Skin epidermis (tissue), 12 donors: ENCODE measurements around the gene S100A3.
"Not testable (repeated sequence)": the region's sequence is repeated elsewhere in the genome, so short reads cannot be mapped to it uniquely, and the experiment has no call there.

Source experiments
- H3K27ac ChIP-seq, 21 experiments: fragments of 200-600 bp; sonication (generic) in 11 of 21; one replicate each; pipeline ENCODE4 v1.5.0; 2020; ENCODE audit warnings: mild to moderate bottlenecking in 3 of 21, inconsistent platforms in 2 of 21, moderate library complexity in 2 of 21
- H3K4me3 ChIP-seq, 7 experiments: fragments of 200-600 bp; sonication (generic) in 2 of 7; one replicate each; pipeline ENCODE4 v1.5.0; 2020; ENCODE audit warnings: inconsistent platforms in 2 of 7, mild to moderate bottlenecking in 2 of 7, moderate library complexity in 1 of 7

Gene S100A3

DNA sequence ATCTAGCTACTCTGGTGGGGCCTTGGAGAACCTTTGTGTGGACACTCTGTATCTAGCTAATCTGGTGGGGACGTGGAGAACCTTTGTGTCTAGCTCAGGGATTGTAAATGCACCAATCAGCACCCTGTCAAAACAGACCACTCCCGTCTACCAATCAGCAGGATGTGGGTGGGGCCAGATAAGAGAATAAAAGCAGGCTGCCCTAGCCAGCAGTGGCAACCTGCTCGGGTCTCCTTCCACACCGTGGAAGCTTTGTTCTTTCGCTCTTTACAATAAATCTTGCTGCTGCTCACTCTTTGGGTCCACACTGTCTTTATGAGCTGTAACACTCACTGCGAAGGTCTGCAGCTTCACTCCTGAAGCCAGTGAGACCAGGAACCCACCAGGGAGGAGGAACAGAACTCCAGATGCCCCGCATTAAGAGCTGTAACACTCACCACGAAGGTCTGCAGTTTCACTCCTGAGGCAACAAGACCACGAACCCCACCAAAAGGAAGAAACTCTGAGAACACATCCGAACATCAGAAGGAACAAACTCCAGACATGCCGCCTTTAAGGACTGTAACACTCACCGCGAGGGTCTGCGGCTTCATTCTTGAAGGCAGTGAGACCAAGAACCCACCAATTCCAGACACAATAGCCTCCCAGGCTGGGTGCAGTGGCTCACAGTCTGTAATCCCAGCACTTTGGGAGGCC is 26.6 kb downstream of the S100A3 start:
- peak overlapping the region in 3 of 21 experiments; percentile 14 to 34 (median 29) for H3K27ac ChIP-seq
- not testable (repeated sequence) for H3K4me3 ChIP-seq

DNA sequence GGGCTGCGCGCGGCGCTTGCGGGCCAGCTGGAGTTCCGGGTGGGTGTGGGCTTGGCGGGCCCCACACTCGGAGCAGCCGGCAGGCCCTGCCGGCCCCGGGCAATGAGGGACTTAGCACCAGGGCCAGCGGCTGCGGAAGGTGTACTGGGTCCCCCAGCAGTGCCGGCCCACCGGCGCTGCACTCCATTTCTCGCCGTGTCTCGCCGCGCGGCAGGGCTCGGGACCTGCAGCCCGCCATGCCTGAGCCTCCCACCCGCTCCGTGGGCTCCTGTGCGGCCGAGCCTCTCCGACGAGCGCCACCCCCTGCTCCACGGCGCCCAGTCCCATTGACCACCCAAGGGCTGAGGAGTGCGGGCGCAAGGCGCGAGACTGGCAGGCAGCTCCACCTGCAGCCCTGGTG is 27.2 kb downstream of the S100A3 start:
- not testable (repeated sequence) for H3K27ac ChIP-seq, H3K4me3 ChIP-seq

DNA sequence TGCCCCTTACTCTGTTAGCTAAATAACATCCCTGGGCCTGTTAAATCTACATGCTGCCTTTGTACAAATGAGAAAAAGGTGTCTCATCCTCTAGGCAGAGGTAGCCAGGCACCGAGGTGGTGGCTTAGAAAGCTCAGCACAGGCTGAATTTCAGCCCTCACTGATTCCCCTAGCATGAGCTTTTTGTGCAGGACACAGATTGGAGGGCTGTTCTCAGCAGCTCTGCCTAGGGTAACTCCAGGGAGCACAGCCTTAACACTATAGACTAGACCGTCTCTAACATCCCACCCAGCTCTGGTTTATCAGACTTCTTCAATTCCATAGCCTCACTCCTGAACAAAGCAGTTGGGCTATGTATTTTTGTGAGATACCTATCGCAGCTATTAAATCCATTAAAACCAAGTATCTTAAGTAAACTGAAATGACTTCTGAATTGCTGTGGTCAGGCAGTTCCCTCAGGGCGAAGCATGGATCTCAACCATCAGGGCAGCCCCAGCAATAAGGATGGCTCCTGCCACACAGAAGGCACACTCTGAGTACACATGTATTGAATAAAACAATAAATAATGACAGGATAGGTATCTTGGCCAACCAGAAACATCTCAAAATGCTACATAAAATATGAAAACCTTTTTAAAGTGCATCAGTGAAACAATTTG is 28.1 kb downstream of the S100A3 start:
- H3K4me3 ChIP-seq, result no peak overlapping the region
- no peak overlapping the region for H3K27ac ChIP-seq

DNA sequence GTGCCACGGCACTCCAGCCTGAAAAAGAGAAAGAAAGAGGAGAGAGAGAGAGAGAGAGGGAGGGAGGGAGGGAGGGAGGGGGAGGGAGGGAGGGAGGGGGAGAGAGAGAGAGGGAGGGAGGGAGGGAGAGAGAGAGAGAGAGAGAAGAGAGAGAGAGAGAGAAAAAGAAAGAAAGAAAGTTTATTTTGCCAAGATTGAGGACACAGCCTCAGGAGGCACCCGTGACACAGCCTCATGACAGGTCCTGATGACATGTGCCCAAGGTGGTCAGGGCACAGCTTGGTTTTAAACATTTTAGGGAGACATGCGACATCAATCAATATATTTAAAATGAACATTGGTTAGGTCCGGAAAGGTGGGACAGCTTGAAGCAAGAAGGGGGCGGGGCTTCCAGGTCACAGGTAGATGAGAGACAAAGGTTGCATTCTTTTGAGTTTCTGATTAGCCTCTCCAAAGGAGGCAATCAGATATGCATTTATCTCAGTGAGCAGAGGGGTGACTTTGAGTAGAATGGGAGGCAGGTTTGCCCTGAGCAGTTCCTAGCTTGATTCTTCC is 28.8 kb downstream of the S100A3 start:
- H3K4me3 ChIP-seq, H3K27ac ChIP-seq: not testable (repeated sequence)

DNA sequence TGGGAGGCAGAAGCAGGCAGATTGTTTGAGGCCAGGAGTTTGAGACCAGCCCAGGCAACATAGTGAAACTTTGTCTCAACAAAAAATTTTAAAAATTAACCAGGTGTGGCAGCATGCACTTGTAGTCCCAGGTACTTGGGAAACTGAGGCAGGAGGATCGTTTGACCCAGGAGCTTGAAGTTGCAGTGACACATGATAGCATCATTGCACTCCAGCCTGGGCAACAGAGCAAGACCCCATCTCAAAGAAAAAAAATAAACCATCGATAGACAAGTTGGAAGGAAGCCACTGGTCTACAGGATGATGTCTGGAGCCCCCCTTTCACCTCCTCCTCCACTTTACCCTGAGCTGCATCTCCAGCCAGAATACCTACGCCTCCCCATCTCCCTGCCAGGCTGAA is 29.8 kb downstream of the S100A3 start:
- H3K27ac ChIP-seq, result no peak overlapping the region

DNA sequence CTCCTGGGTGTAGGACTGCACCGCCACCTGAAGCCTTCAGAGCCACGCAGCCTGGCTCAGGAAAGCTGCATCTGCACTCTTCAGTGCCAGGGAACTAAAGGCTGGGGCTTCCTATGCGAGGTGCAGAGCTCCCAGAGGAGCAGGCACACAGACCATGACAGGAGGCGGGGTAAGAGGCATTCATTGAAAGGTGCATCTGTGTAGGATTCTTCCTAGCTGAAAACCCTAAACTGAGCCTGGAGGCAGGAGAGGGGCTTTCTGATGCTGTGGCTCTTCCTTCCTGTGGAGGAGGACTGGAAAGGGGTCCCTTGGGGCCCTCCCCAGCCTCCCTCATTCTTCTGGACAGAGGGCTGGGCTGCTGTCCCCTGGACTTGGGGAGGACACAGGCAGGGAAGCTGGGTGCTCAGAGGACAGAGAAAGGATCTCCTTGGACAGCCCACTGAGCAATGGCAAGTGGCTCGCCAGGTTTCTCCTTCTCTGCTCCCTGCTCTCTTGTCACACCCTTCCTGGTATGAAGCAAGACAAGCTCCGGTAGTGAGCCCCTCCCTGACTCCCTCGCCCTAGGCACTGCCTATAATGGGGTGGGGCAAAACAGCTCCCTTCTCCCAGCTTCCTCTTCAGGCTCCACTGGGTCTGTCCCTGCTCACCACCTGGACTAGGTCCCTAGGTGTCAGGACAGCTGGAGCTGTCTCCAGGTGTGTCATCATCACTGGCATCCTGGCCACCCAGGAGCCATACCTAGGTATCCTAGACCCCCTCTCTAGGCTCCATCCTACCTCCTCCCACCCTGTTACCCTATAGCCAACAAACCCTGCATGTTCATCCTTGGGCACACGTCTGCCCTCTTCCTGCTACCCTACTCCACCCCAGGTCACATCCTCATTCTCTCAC is 33.3 kb downstream of the S100A3 start:
- H3K4me3 ChIP-seq, result no peak overlapping the region
- peak overlapping the region in 19 of 21 experiments; percentile 10 to 85 (median 73) for H3K27ac ChIP-seq

More for the DNA sequence above, 29.8 kb downstream of the S100A3 start:
- no peak overlapping the region for H3K4me3 ChIP-seq

DNA sequence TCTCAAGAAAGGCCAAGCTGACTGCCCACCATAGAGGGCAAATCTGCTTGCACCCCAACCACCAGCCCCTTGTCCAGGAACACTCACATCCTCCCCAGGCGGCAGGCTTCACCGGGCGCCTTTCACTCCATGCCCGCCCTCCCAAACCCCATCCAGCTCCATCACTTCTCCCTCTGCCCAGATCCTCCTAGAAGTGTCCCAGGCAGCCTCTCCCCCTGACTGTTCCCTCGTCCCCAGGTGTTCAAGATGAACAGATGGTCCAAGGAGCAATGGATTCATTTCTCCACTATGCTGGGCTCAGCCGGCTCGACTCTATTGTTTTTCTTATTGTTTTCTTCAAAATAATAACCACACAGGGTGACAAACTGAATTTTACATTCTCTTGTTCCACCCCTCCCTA is 35.4 kb downstream of the S100A3 start:
- H3K27ac ChIP-seq, result no peak overlapping the region

DNA sequence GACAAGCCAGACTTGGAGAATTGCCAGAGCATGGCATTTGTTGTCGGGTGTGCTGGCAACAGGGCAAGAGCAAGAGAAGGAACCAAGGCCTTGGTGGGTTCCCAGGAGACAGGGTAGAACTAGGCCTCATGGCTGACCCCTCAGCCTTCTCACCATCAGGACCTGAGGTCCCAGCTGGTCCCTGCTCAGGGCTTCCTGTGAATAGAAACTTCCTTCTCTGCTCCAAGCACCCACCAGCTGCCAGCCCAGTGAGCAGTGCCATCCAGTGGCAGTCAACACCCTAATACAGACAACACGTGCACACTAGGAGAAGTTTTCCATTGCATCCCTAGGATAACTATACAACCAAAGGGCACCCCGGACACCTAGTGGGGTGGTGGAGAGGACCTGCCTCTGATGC is 36.0 kb downstream of the S100A3 start:
- Histone ChIP-seq H3K4me3 (no peak overlapping the region), H3K27ac (no peak overlapping the region)

More for the DNA sequence above, 35.4 kb downstream of the S100A3 start:
- H3K4me3 ChIP-seq, result no peak overlapping the region

DNA sequence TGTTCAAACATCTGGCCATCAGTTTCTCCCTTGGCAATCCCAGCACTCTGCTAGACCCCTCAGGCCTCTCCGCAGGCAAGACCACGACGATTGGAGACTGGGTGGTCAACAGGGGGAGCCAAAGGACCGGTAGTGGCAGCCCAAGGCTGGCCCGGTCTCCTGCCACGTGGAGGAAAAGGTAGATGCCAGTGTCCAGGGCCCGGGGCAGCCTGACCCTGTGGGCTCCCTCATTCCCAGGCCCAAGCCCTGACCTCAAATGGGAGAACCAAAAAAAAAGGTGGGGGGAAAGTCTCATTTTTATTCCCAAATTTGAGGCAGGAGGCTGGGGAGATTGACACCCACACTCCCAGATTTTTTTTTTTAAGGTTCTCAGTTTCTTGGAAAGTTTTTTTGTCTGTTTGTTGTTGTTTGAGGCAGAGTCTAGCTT is 38.1 kb downstream of the S100A3 start:
- no peak overlapping the region for H3K4me3 ChIP-seq
- peak overlapping the region in 2 of 21 experiments; percentile 3 to 34 for H3K27ac ChIP-seq

DNA sequence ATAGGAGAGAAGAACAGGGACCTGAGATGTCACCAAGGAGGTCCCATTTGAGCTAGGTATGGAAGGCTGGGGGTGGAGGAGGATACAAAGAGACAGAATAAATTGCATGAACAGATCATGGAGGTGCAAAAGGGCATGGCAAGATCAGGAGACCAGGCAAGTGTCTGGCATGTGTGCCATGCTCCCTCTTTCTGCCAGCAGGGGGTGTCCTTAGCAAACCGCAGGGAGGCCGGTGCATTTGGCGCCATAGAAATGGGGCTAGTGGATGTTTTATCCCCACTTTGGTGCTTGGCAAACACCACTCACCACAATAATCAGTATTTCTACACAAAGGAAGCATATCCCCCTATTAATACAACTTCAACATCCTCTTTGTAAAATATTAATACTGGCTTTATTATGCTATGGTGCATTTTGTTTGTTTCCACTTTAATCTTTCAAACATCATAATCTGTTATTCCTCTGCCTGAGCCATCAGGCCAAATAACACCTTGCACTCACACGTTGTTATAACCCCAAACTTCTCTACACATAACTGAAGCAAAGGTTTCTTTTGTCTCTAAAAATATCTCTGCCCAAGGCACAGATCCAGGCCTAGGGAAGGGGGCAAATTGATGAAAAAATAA is 39.2 kb downstream of the S100A3 start:
- H3K27ac ChIP-seq, result no peak overlapping the region

DNA sequence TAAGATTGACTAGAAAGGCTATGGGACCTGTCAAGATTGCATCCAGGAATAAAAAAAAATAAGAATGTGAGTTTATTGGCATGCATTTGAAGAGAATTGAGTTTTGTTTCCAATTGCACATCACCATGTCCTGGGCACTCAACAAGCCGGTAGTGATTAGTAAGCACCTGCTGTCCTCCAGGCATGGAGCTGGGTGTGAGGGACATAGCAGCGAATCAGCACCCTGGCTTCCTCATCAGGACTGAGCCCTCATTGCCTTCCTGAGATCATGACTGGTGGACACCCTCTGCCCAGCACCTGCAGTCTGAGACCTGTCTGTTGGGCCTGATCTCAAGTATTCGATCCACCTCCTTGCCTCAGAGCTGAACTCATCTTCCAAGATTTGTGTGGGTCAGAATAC is 40.0 kb downstream of the S100A3 start:
- Histone ChIP-seq H3K4me3 (no peak overlapping the region), H3K27ac (no peak overlapping the region)

More for the DNA sequence above, 39.2 kb downstream of the S100A3 start:
- H3K4me3 ChIP-seq, result no peak overlapping the region

DNA sequence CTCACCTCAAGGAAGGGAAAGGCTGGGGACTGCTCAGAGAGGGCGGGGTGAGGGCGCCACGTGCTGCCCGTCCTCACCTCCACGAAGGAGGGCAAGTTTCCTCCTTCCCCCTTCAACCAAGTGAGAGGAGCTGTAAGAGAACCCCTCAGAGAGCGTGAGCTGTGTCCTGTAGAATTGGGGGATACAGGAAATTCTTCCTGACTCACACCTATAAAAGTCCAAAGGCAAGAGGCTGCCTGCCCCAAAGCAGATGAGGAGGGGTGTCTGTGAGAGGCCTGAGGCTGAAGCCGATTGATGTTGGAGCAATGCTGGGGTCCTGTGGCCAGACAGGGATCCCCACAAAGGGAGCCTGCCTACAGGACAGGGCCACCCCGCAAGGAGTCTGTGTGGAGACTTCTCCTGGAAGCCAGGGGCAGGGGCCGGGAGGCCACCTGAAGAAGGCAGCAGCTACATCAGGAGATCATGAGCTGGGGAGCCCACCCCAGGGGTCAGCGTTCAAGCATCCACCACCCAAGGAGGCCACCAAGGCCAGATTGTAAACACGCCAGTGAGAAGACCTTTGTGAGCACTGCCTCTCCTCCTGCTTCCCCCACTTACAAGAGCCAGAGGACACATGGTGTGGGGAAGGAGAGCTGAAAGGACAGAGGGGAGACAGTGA is 41.0 kb downstream of the S100A3 start:
- Histone ChIP-seq H3K4me3 (no peak overlapping the region), H3K27ac (peak overlapping the region in 9 of 21 experiments; percentile 7 to 78 (median 52))

DNA sequence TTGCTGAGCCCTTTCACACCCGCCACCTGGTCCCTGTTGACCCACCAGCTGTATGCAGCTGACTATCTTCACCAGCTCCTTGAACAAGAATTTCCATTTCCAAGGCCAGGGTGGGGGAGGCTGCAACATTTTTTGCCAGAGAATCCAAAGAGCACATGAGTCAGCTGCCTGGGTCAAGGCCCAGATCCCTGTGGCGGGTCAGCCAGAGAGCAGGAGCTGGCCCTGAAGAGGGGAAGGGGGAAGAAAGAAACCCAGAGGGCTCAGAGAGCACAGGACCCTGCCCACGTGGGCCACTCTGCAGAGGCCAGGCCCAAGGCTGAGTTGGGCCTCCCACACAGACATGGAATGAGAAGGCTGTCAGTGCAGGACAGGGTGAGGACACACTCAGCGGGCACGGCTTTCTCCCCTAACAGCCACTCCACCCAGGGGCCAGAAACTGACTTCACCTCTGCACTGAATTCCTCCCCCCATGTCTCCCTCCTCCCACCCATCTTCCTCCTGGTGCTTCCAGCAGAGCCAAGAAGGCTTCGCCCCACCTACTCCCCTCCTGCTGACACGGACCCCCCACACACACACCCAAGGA is 42.1 kb downstream of the S100A3 start:
- H3K4me3 ChIP-seq, result no peak overlapping the region
- peak overlapping the region in 18 of 21 experiments; percentile 0 to 78 (median 40) for H3K27ac ChIP-seq

DNA sequence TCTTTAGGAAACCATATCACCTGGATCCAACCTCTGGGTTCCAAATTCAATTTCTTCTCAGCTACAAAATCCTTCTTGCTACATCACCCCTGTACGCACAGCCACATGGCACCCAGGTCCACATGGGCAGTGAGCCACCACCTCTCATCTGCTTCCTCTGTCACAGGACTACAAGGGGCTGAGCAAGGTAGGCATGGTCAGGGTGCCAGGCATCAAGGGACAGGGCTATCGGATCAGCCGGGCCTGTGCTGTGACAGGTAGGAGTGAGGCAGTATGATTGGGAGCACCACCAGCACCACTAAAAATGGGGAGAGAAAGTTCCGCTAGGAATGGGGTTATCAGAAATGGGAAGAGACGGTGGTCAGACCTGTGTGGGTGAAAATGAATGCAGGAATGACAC is 42.7 kb downstream of the S100A3 start:
- peak overlapping the region in 8 of 21 experiments; percentile 6 to 78 (median 44) for H3K27ac ChIP-seq

DNA sequence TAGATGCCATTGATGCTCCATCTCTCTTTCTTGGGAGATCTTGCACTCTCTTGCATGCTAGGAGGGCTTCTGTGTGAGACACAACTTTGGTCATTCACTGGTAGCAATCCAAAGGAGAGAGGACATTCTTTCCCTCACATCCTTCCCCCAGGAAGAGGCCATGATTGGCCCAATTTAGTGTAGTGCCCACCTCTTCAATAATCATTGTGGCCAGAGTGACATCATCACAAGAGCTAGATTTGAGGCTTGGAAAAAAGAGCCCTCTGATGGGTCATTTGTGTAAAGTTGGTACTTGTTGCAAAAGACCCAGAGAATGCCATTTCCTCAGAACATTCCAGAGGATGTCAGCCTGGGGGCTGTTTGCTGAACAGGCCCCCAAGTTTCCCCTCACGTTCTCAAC is 43.5 kb downstream of the S100A3 start:
- no peak overlapping the region for H3K27ac ChIP-seq

More for the DNA sequence above, 42.7 kb downstream of the S100A3 start:
- H3K4me3 ChIP-seq, result no peak overlapping the region

DNA sequence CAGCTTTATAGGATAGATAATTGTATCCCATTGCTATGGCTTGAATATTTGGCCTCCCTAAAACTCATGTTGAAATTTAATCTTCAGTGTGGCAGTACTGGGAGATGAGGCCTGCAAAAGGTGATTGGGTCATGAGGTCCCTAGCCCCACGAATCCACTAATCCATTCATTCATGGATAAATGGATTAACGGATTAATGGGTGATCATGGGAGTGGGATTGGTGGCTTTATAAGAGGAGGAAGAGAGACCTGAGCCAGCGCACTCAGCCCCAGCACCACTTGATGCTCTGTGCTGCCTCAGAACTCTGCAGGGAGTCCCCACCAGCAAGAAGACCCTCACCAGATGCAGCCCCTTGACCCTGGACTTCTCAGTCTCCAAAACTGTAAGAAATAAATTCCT is 45.3 kb downstream of the S100A3 start:
- Histone ChIP-seq H3K27ac (no peak overlapping the region), H3K4me3 (no peak overlapping the region)

More for the DNA sequence above, 43.5 kb downstream of the S100A3 start:
- H3K4me3 ChIP-seq, result no peak overlapping the region

DNA sequence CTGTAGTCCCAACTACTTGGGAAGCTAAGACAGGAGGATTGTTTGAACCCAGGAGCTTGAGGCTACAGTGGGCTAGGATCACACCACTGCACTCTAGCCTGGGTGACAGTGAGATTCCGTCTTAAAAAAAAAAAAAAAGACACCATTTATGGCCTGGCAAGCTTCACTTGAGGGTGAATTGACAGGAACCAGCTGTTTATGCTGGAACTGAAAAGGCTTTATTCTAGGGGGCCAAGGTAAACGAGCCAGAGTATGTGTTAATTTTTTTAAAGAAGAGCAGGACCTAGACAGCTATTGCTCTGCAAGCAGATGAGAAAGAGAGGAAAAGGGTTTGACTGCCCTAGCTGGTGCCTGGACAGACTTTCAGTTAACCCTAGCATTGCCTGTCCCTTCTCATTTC is 50.3 kb downstream of the S100A3 start:
- no peak overlapping the region for H3K4me3 ChIP-seq
- no peak overlapping the region for H3K27ac ChIP-seq
